H1 (cell line): ENCODE results near the gene PCGF3. TPM values are rescaled to one million over a fixed set of nuclear protein-coding genes. Genes with fewer than 3 reads are reported as not detected.

Experiments
- BRCA1 ChIP-seq: IDR thresholded peaks from 2 replicates; pipeline ENCODE4 v1.6.1; 2012; ENCODE audit warnings: low read depth, low read length, improper control_type of control experiment
- FOSL1 ChIP-seq: IDR thresholded peaks from 2 replicates; pipeline ENCODE4 v1.6.1; 2011; ENCODE audit warnings: mild to moderate bottlenecking, low read depth, low read length, moderate library complexity; ENCODE audit not compliant: insufficient read depth
- GTF2F1 ChIP-seq: IDR thresholded peaks from 2 replicates; pipeline ENCODE4 v1.6.1; 2012; ENCODE audit warnings: low read depth, low read length, improper control_type of control experiment, borderline replicate concordance
- POLR2A ChIP-seq, 2 experiments: IDR thresholded peaks; 1 replicate in 1 of 2; 2 replicates in 1 of 2; pipeline ENCODE4 v1.6.1; 2011; ENCODE audit warnings: low read depth in 2 of 2, low read length in 2 of 2, mild to moderate bottlenecking in 2 of 2; ENCODE audit errors: control extremely low read depth in 1 of 2
- RBBP5 ChIP-seq: IDR thresholded peaks from 2 replicates; pipeline ENCODE4 v1.7.1; 2012; ENCODE audit warnings: low read depth, mild to moderate bottlenecking, inconsistent platforms, low read length, moderate library complexity, borderline replicate concordance
- RXRA ChIP-seq: IDR thresholded peaks from 2 replicates; pipeline ENCODE4 v1.6.1; 2011; ENCODE audit warnings: low read depth, mild to moderate bottlenecking, low read length, moderate library complexity; ENCODE audit not compliant: insufficient read depth
- SAP30 ChIP-seq: fragments of 300-600 bp; sonication (generic); IDR thresholded peaks from 2 replicates; pipeline ENCODE4 v1.7.1; 2012; ENCODE audit warnings: low read length, moderate library complexity, mild to moderate bottlenecking, inconsistent platforms; ENCODE audit not compliant: insufficient read depth, insufficient replicate concordance
- polyA plus RNA-seq, 7 experiments: library from polyadenylated mRNA; depleted of rRNA in 3 of 7; stranded (reverse) in 5 of 7; unstranded in 2 of 7; fragments of >200 nt in 5 of 7; fragments of 200-250 nt in 2 of 7; gene quantifications; 1 replicate in 5 of 7; 2 replicates in 1 of 7; 4 replicates in 1 of 7; pipeline versions ENCODE4 v1.2.1 to v1.2.3, GENCODE V29; 2011 to 2013; ENCODE audit warnings: missing spikeins in 2 of 7, mixed read lengths in 2 of 7
- total RNA-seq: library from RNA; stranded (reverse); fragmentation: NEBNext Ultra II Directional; extraction: Animal tissue kit (Norgen Biotek cat#: 25700); gene quantifications from 2 replicates; pipeline ENCODE4 v1.2.1, GENCODE V29; 2021
- TF ChIP-seq, protein P1 (sequence below): IDR thresholded peaks from 2 replicates; pipeline ENCODE4 v1.6.1; 2012; ENCODE audit warnings: inconsistent platforms

Gene PCGF3
- total and polyA plus RNA-seq, 2 of the 8 experiments (the other 6 are each of a cell fraction or from before 2014, with no cell fraction given) = 52.7 to 52.9 TPM

DNA sequence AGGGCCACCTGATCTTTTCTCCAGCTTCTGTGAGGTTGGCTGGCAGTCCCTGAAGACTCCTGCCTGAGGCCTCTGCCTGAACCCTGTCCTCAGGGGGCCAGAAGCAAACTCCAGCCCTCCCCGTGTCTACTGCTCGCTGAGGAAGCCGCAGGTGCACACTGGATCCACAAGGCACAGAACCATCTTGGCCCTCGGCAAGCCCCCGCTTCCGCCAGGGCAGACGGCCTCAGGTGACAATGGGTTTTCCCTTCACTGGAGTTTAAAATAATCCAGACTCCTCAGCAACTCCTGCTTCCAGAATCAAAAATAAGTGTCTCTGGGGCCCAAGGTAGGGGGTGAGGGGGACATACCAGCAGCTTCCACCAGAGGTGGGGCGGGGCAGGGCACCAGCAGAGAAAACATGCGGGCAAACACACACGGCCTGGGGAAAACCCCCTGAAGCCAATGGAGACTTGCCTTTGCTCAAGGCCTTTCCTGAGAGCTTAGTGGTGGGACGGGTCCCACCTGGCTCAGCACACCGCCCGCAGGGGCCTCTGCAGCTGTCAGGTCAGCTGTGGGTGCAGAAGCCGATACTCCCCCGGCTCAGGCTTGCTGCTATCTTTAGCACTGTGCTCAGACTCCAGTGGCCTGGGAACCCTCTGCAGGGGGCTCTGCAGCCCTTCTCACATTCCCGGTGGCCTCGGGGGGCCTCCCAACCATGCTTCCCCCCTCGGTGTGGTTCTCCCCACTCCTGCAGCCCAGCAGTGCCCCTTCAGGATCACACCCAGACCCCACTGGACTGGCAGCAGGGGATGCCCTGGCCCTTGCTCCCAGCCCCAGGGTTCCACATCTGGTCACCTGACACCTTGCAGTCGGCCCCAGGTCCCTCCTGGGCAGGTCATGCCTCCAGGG, 29.4 kb upstream of the PCGF3 start (continued):
- TF ChIP-seq SAP30 (no peak), BRCA1 (no peak), GTF2F1 (no peak), POLR2A (IDR thresholded peaks at IDR 0.05; ENCODE audit: control extremely low read depth in 1 of 2, low read depth in 2 of 2, low read length in 2 of 2) (no peak), RBBP5 (no peak), RXRA (no peak), FOSL1 (no peak)
- TF ChIP-seq, protein P1, sequence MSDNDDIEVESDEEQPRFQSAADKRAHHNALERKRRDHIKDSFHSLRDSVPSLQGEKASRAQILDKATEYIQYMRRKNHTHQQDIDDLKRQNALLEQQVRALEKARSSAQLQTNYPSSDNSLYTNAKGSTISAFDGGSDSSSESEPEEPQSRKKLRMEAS = no peak
